GM23248 (cell line): ENCODE results near the gene OR2A2.

Experiments used
- EZH2 ChIP-seq: fragments of 200-600 bp; sonication (generic); IDR thresholded peaks from 2 replicates; pipeline ENCODE4 v1.6.1; 2018; ENCODE audit warnings: antibody characterized with exemption, mild to moderate bottlenecking; ENCODE audit not compliant: insufficient read depth, poor library complexity, severe bottlenecking
- EZH2phosphoT487 ChIP-seq: fragments of 200-600 bp; sonication (generic); IDR thresholded peaks from 2 replicates; pipeline ENCODE4 v1.6.1; 2018; ENCODE audit warnings: antibody characterized with exemption, moderate library complexity, mild to moderate bottlenecking, low read depth; ENCODE audit not compliant: insufficient read depth

GRCh38 chr7:144158861-144159260 lies 49.5 kb downstream of the OR2A2 start:
- no peak for TF ChIP-seq EZH2
- TF ChIP-seq EZH2phosphoT487 = no peak
